ENCODE results near the gene SERPINI2.

GRCh38 chr3:167396075-167396474 lies 77.8 kb downstream of the SERPINI2 start:
- TF ChIP-seq CTCF (IDR thresholded peaks at IDR 0.05; ENCODE audit: insufficient read depth, low read length, poor library complexity, severe bottlenecking), result no peak
- no peak for TF ChIP-seq EZH2phosphoT487 (conservative IDR thresholded peaks at IDR 0.05; ENCODE audit: low read length)
